ENCODE measurements around the gene ARID3A. TPM values are rescaled to one million over a fixed set of nuclear protein-coding genes. Genes with fewer than 3 reads are reported as not detected.

The ARID3A gene
- total RNA-seq, 4 donors from 2014 or later = 5.5 to 13.9 (median 9.2) TPM

DNA sequence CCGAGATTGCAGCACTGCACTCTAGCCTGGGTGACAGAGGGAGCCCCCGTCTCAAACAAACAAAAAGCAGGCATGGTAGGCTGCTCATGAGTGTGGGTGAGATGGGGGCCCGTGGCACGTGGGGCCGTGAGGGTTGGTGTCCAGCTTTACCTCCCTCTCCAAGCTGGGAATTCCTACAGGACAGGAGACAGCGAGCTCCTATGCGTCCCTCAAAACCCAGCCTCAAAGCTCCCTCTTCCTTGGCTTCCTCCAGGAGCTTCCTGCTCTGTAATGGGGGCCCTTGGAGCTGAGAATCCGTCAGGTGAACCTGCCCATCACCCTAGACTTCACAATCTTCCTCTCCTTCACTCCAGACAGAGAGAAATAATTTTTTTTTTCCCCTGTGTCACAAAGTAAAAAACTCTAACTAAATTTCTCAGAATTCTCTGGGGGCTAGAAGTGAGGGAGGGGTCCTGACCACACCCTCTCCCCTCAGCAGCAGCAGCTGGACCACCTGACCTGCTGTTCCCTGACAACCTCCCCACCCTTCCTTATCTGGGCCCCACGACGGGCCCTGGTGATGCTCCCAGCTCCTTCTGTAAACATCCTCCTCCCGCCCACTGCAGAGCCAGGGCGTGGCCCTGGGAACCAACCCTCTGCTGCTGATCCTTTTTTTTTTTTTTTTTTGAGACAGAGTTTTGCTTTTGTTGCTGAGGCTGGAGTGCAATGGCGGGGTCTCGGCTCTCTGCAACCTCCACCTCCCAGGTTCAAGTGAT, 36.2 kb downstream of the ARID3A start:
- TF ChIP-seq, protein P1, sequence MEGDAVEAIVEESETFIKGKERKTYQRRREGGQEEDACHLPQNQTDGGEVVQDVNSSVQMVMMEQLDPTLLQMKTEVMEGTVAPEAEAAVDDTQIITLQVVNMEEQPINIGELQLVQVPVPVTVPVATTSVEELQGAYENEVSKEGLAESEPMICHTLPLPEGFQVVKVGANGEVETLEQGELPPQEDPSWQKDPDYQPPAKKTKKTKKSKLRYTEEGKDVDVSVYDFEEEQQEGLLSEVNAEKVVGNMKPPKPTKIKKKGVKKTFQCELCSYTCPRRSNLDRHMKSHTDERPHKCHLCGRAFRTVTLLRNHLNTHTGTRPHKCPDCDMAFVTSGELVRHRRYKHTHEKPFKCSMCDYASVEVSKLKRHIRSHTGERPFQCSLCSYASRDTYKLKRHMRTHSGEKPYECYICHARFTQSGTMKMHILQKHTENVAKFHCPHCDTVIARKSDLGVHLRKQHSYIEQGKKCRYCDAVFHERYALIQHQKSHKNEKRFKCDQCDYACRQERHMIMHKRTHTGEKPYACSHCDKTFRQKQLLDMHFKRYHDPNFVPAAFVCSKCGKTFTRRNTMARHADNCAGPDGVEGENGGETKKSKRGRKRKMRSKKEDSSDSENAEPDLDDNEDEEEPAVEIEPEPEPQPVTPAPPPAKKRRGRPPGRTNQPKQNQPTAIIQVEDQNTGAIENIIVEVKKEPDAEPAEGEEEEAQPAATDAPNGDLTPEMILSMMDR (IDR thresholded peaks at IDR 0.05; ENCODE audit: low read depth) = no peak

DNA sequence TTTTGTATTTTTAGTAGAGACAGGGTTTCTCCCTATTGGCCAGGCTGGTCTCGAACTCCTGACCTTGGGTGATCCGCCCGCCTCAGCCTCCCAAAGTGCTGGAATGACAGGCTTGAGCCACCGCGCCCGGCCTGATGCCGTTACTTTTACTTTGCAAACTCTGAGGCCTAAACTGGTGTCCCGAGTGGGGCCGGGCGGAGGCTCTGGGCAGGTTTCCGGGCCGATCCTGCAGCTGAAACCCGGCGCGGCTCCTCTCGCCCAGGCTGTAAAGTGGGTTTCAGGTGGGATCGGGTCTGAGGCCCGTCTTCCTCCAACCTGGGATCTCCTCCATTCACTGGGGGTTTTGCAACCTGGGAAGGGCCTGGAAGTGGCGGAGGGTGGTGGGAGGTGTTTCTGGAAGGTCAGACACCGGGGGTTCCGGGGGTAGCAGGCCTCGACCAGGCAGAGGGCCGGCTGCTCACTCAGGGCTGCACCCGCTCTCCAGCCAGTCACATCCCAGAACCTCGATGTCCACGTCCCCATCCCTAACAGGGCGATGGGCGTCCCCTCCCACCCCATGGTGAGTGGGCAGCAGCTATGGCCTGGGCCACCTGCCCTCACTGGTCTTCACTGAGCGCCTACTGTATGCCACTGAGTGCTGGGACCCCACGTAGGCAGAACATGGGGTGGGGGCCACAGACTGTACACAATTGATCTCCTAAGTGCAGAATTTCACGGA, 37.0 kb downstream of the ARID3A start:
- TF ChIP-seq, protein P1 (IDR thresholded peaks at IDR 0.05; ENCODE audit: low read depth) = no peak

DNA sequence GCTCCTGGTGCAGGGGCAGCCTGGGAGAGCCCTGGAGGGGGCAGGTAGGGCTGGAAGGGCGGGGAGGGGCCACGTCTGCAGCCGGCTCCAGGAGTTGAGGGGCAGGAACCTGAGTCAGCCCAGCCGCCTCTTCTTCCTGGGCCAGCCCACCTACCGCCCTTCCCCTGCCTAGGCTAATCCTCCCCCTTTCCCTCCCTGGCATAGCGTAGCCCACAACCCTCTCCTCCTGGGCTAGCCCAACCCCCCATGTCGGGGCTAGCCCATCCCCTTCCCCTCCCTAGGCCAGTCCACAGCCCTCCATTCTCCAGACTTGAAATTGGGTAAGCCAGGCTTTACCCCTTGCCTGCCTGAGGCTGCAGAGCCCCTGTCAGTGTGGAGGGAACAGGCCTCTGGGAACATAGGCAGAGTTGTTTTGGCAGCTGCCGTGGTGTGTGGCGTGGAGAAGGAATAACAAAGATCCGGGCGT, 37.7 kb downstream of the ARID3A start:
- TF ChIP-seq, protein P1 (IDR thresholded peaks at IDR 0.05; ENCODE audit: low read depth) = no peak

DNA sequence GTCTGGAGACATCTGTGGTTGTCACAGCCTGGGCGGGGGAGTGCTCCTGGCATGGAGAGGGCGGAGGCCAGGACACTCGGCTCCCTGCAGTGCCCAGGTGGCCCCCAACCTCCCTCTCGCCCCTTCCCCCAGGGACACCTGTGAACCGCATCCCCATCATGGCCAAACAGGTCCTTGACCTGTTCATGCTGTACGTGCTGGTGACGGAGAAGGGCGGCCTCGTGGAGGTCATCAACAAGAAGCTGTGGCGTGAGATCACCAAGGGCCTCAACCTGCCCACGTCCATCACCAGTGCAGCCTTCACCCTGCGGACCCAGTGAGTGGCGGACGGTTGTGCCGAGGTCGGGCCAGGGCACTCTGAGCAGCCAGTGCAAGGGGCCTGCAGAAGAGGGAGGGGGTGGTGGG, 38.3 kb downstream of the ARID3A start:
- TF ChIP-seq, protein P1 (IDR thresholded peaks at IDR 0.05; ENCODE audit: low read depth) = no peak

DNA sequence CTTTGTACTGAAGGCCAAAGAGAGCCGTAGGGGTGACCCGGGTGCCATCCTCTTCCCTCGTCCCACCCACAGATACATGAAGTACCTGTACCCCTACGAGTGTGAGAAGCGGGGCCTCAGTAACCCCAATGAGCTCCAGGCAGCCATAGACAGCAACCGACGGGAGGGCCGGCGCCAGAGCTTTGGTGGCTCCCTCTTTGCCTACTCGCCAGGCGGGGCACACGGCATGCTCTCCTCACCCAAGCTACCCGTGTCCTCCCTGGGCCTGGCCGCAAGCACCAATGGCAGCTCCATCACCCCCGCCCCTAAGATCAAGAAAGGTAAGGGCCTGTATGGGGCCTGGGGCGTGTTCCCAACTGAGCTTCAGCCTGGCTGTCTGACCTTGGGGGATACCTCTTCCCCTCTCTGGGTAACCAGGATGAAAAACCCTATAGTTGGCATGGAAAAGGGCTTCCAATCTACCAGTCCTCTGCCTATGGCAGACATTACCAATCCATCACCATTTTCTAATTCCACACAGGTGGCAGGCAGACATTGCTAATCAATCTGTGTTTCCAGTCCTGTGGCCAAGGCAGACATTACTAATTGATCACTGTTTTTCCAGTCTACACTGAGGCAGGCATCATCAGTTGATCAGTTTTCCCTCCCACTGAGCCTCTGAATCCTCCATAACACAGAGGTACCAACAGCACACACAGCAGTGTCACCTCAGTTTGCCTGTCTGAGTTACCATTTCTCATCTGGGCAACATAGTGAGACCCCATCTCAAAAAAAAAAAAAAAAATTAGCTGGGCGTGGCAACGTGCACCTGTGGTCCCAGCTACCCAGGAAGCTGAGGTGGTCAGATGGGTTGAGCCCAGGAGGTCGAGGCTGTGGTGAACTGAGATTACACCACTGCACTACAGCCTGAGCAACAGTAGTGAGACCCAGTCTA, 39.2 kb downstream of the ARID3A start:
- TF ChIP-seq, protein P1 (IDR thresholded peaks at IDR 0.05; ENCODE audit: low read depth) = no peak

DNA sequence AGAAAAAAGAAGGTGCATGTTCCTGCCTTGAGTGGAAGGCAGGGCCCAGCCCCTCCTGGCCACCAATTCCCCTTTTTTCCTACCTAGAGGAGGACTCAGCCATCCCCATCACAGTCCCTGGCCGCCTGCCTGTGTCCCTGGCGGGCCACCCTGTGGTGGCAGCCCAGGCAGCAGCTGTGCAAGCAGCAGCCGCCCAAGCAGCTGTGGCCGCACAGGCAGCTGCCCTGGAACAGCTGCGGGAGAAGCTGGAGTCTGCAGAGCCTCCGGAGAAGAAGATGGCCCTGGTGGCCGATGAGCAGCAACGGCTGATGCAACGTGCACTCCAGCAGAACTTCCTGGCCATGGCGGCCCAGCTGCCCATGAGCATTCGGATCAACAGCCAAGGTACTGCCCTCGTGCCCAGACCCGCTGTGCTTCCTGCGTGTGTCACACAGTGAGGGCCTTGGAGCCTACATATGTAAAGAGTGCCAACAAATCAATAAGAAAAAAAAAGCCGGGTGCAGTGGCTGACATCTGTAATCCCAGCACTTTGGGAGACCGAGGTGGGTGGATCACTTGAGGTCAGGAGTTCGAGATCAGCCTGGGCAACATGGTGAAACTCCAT, 40.8 kb downstream of the ARID3A start:
- TF ChIP-seq, protein P1 (IDR thresholded peaks at IDR 0.05; ENCODE audit: low read depth) = no peak

All from subcutaneous adipose tissue (tissue), 4 donors.